Muscle of arm (tissue), 12 donors: ENCODE measurements around the gene SCG5. TPM values are rescaled to one million over a fixed set of nuclear protein-coding genes. Genes with fewer than 3 reads are reported as not detected.

Experiments used
- DNase-seq: peaks from one replicate; pipeline ENCODE4 v3.0.0-alpha.2; 2013
- polyA plus RNA-seq, 12 donors: library from polyadenylated mRNA; unstranded; fragments of 120-200 nt; gene quantifications; one replicate each; pipeline ENCODE4 v1.2.1, GENCODE V29; 2013; ENCODE audit not compliant: insufficient read length in 12 of 12

The SCG5 gene
- polyA plus RNA-seq, 12 donors, result 8.6 to 24.7 (median 13.0) TPM; not detected in 2

DNA sequence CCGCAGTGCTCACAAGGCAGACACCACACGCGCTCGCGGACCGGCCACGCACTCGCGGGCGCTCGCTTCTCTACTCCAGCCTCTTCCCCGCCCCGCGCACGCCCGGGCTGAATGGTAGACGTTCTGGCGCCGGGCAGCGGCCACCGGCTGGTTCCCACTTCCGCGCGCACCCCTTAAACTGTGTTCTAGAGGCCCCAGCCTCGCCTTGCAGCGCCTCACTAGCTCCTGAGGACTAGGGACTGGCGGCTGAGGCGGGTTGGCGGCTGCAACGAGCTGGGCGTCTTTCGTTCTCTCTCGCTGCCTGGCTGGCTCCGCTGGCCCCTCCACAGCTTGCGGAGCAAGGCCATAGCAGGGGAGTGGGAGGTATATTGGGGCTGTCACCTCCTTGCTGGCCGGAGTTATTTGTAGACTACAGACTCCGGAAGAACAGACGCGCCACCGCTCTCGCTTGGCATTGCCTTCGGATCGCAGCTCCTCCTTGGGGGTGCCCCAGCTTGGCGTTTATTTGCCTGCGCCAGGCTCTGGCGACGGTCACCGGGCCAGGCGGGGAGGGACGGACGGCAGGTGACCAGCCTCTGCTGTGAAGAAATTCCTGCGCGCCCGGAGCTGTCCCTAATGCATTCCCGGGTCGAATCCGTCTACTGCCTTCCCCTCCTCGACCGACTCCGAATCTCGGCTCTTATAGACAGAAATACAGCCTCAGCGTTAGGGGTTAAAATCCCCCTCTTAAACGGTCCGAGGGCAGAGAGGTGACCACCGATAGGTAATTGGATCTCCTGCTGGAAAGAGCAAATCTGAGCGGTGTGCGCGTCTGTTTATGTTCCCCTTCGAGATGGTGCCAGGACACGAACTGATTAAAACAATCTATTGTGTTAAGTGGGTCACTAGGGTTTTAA is 77.6 kb downstream of the SCG5 start:
- DNase-seq, result no peak

DNA sequence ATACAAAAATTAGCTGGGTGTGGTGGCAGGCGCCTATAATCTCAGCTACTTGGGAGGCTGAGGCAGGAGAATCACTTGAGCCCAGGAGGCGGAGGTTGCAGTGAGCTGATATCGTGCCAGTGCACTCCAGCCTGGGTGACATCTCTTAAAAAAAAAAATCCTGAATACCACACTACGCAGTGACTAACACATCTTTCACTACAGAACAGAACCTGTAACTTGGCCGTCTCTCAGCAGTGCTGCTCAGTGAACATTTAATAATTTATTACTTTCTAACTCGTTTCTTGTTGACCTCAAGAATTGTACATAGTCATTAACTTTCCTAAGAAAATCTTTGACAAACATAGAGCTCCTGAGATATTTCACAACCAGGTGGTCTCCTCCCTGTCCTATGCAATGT is 80.1 kb downstream of the SCG5 start:
- DNase-seq, result no peak

DNA sequence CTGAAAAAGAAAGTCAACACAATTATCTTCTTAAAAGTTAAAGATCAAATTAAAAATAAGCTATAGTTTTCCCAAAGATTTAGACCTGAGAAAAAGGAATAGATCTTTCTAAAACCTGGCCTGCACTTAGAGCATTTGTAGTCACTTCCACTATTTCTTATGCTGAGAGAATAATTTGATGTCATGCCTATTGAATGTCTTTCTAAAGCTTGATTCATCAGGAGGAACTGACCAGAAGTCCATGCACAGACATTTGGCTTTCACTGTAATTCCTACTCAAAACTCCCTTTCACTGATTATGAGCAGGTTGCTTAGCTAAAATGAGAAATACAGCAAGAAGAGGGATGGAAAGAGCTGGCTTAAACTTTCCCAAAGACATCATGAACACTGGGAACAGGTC is 80.6 kb downstream of the SCG5 start:
- no peak for DNase-seq

- no peak for DNase-seq
These were observed 81.8 kb downstream of the SCG5 start for GRCh38 chr15:32723171-32723948.

GRCh38 chr15:32729700-32730395 is 88.3 kb downstream of the SCG5 start:
- no peak for DNase-seq

- DNase-seq, result no peak
These were observed 89.5 kb downstream of the SCG5 start for GRCh38 chr15:32730677-32731654.

- DNase-seq, result no peak
These were observed 91.2 kb downstream of the SCG5 start for GRCh38 chr15:32732574-32733157.

- no peak for DNase-seq
These were observed 91.8 kb downstream of the SCG5 start for GRCh38 chr15:32733281-32733680.

GRCh38 chr15:32735989-32736700 is 94.6 kb downstream of the SCG5 start:
- no peak for DNase-seq

DNA sequence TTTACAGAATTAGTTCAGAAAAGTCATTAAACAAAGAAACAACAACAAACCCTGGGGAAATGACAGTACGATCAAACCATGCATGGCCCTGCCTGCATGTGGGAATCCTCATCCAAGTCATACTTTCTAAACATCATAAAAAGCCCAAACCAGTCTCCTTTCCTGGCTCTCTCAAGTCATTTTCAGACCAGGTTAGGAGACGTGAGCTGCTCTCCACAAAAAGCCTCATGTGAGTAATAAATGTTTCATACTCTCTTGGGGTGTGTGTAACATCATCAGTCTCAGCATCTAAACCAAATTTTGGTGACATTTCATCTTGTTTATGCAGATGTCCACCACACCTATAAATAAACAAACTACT is 95.2 kb downstream of the SCG5 start:
- no peak for DNase-seq

DNA sequence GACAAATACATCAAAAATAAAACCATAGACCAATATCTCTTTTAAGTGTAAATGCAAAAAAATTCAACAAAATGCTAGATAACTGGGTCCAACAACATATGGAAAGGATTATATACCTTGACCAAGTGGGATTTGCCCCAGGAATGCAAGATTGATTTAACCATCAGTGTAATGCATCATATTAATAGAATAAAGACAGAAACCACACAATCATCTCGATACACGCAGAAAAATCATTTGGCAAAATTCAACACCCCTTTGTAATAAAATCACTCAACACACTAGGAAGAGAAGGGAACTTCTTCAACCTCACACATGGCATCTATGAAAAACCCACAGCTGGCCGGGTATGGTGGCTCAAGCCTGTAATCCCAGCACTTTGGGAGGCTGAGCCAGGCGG is 95.8 kb downstream of the SCG5 start:
- DNase-seq, result no peak

- DNase-seq, result no peak
These were observed 97.2 kb downstream of the SCG5 start for GRCh38 chr15:32738666-32739065.

GRCh38 chr15:32739522-32740063 is 98.1 kb downstream of the SCG5 start:
- no peak for DNase-seq

- no peak for DNase-seq
These were observed 102.1 kb downstream of the SCG5 start for GRCh38 chr15:32743411-32744140.

DNA sequence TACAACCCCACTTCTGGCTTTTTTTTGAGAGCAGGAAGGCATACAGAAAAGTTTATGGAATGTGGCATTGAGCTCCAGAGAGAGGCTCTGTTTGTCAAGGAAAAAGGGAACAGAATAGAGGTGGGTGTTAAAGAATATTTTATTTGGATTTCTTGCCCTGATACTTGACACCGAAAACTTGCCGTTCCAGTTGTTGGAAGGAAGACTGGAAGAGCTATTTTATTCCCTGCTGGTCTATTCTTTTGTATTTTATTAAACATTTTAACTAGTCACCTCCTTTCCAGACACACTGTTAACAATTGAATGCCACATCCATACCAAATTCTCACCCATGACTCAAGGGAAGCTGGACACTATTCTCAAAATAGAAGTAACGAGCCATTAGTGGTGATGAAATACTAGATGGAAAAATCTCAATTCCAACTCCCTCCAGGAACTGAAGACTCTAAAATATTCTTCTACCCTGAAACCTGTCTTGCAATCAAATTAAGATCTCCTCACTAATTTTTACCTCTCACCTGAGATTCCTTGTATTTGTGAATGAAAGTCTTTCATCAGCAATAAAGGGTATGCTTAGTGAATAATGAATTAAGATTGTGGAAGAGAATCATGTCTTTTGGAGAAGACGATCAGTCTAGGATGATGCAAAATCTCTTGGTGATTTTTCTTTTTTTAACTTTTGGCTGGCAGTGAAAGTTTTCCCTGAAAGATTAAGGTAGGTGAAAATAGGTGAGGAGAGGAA is 104.8 kb downstream of the SCG5 start:
- DNase-seq, result no peak
